ENCODE results near the gene TTC39B. TPM values are rescaled to one million over a fixed set of nuclear protein-coding genes. Genes with fewer than 3 reads are reported as not detected.
A peak's percentile ranks its signal among the peaks of the same experiment; 100 is the strongest.
"Not testable (repeated sequence)": the region's sequence is repeated elsewhere in the genome, so short reads cannot be mapped to it uniquely, and the experiment has no call there.

The TTC39B gene
- total and polyA plus RNA-seq, 4 experiments from 2014 or later: 10.5 to 30.2 (median 19.9) TPM

DNA sequence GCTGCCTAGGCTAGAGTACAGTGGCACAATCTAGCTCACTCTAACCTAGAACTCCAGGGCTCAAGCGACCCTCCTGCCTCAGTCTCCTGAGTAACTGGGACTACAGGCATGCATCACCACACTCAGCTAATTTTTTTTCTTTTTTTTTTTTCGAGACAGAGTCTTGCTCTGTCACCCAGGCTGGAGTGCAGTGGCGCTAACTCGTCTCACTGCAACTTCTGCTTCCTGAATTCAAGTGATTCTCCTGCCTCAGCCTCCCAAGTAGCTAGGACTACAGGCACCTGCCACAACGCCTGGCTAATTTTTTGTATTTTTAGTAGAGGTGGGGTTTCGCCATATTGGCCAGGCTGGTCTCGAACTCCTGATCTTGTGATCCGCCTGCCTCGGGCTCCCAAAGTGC is 12.6 kb upstream of the TTC39B start:
- H3K4me3 ChIP-seq (ENCODE audit: low read length in 2 of 2); H3K36me3 ChIP-seq (ENCODE audit: insufficient read depth, low read length); H3K4me3 Mint-ChIP-seq; H3K9me3 ChIP-seq (ENCODE audit: control insufficient read depth in 1 of 2, low read length in 2 of 2); H3K36me3 Mint-ChIP-seq; H3K4me1 ChIP-seq (ENCODE audit: insufficient read depth, low read length); DNase-seq; POLR2A ChIA-PET (ENCODE audit: partially characterized antibody); H3K27me3 Mint-ChIP-seq; H3K27ac Mint-ChIP-seq; H3K27me3 ChIP-seq (ENCODE audit: insufficient read depth, low read length); H3K4me1 Mint-ChIP-seq; H3K27ac ChIP-seq (ENCODE audit: low read depth, low read length); intact Hi-C loops (cut with micrococcal nuclease): not testable (repeated sequence)
- peaks cover 4 to 16% (median 7%) of the 10 kb centered on the region in 8 donors for H3K9me3 Mint-ChIP-seq
- CTCF ChIA-PET (ENCODE audit: partially characterized antibody): interaction anchor here (0.7 to 1.0 kb wide), 2 partner anchors 17 to 124 kb away, joined by 3 read pairs; no protein-coding TSS in a partner anchor

DNA sequence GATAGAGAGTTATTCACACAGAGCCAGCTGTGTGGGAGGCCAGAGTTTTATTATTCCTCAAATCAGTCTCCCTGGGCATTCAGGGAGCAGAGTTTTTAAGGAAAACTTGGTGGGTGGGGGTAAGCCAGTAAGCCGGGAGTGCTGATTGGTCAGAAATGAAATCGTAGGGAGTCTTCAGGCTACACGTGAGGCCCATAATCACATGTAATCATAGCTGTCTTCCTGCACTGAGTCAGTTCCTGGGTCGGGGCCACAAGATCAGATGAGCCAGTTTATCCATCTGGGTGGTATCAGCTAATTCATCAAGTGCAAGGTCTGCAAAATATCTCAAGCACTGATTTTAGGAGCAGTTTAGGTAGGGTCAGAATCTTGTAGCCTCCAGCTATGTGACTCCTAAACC is 10.8 kb upstream of the TTC39B start:
- no peaks in the 10 kb centered on the region for H3K9me3 ChIP-seq (ENCODE audit: control insufficient read depth in 1 of 2, low read length in 2 of 2)
- Mint-ChIP-seq H3K4me1 (peaks cover 0 to 1% (median 0%) of the 10 kb centered on the region in 4 donors), H3K27me3 (peaks cover 2 to 3% of the 10 kb centered on the region in 2 donors), H3K36me3 (peaks cover 0 to 5% of the 10 kb centered on the region in 2 donors), H3K4me3 (no peak overlapping the region), H3K9me3 (peaks cover 0 to 6% (median 5%) of the 10 kb centered on the region in 8 donors), H3K27ac (peak overlapping the region in 1 of 7 donors; percentile 31)
- no peaks in the 10 kb centered on the region for H3K27me3 ChIP-seq (ENCODE audit: insufficient read depth, low read length)
- DNase-seq: no peak
- intact Hi-C loops (cut with micrococcal nuclease): no loop called here
- no peak overlapping the region for H3K27ac ChIP-seq (ENCODE audit: low read depth, low read length)
- H3K4me1 ChIP-seq (ENCODE audit: insufficient read depth, low read length): no peaks in the 10 kb centered on the region
- H3K36me3 ChIP-seq (ENCODE audit: insufficient read depth, low read length): no peaks in the 10 kb centered on the region
- ChIA-PET POLR2A (ENCODE audit: partially characterized antibody) (no interaction called here), CTCF (ENCODE audit: partially characterized antibody) (no interaction called here)
- no peak overlapping the region for H3K4me3 ChIP-seq (ENCODE audit: low read length in 2 of 2)

DNA sequence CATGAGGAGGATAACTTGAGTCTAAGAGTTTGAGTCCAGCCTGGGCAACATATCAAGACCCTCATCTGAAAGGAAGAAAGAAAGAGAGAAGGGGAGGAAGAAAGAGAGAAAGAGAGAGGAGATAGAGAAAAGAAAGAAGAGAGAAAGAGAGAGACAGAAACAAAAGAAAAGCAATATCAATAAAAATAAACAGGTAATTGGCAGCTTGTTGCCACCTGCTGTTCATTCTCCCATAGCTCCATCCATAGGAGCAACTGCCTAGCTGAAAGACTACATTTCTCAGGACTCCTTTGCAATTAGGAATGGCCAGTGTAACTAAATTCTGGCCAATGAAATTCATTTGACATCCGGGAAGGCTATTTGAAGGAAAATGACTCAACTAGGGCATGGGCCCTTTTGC is 4.6 kb upstream of the TTC39B start:
- intact Hi-C loops (cut with micrococcal nuclease): loop anchor here (1.0 kb wide), 2 partner anchors 33 to 100 kb away; no protein-coding TSS in a partner anchor
- Mint-ChIP-seq H3K4me3 (peak overlapping the region in 1 of 8 donors; percentile 35), H3K36me3 (peaks cover 0 to 2% of the 10 kb centered on the region in 2 donors), H3K4me1 (peaks cover 22 to 40% (median 31%) of the 10 kb centered on the region in 4 donors), H3K27ac (peak overlapping the region in 4 of 7 donors; percentile 1 to 62 (median 33)), H3K27me3 (no peaks in the 10 kb centered on the region), H3K9me3 (peaks cover 0 to 2% (median 0%) of the 10 kb centered on the region in 8 donors)
- Histone ChIP-seq H3K4me1 (ENCODE audit: insufficient read depth, low read length) (peaks cover 29% of the 10 kb centered on the region), H3K27ac (ENCODE audit: low read depth, low read length) (no peak overlapping the region), H3K27me3 (ENCODE audit: insufficient read depth, low read length) (no peaks in the 10 kb centered on the region), H3K4me3 (ENCODE audit: low read length in 2 of 2) (no peak overlapping the region), H3K36me3 (ENCODE audit: insufficient read depth, low read length) (no peaks in the 10 kb centered on the region), H3K9me3 (ENCODE audit: control insufficient read depth in 1 of 2, low read length in 2 of 2) (no peaks in the 10 kb centered on the region)
- DNase-seq: no peak
- ChIA-PET POLR2A (ENCODE audit: partially characterized antibody) (interaction anchor here (9.7 kb wide), 1 partner anchor 16 kb away, joined by 197 read pairs; no protein-coding TSS in a partner anchor), CTCF (ENCODE audit: partially characterized antibody) (interaction anchor here (0.7 to 10.9 kb wide), 21 partner anchors 9 to 295 kb away, joined by 3 to 120 read pairs (median 5); no protein-coding TSS in a partner anchor)

DNA sequence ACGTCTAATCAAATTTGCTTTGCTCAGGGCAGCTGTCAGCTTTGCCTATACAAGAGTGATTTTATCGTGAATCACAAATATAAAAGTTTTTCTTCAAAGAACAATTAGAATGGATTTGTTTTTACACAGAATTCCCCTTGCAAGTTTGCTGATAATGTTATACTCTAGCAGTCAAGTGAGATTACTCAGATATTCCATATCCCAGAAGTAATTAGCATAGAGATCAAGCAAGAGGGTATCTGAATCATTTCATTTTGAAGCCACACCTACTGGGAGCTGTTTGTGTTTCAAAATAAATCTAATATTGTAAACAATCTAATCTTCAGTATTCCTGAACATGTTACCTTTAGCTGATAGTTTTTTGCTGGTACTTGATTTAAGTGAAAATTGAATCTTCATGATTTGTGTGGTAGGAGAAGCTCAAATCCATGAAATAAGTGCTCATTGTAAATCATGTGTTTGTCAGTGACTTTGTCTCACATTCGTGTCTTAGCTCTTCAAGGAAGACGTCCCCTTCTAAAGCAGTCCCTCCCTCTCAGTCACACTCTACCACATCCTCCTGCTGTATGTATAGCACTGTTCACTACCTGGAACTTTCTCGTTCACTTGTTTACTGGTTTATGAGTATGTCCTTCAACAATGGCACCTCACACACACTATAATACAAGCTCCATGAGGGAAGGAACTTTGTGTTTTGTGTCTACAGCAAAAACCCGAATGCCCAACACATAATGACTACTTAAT is 3.3 kb upstream of the TTC39B start:
- Histone ChIP-seq H3K27me3 (ENCODE audit: insufficient read depth, low read length) (no peaks in the 10 kb centered on the region), H3K9me3 (ENCODE audit: control insufficient read depth in 1 of 2, low read length in 2 of 2) (no peaks in the 10 kb centered on the region), H3K27ac (ENCODE audit: low read depth, low read length) (peak overlapping the region; percentile 22), H3K4me1 (ENCODE audit: insufficient read depth, low read length) (peaks cover 37% of the 10 kb centered on the region), H3K4me3 (ENCODE audit: low read length in 2 of 2) (no peak overlapping the region), H3K36me3 (ENCODE audit: insufficient read depth, low read length) (no peaks in the 10 kb centered on the region)
- no peaks in the 10 kb centered on the region for H3K27me3 Mint-ChIP-seq
- peaks cover 0 to 3% (median 0%) of the 10 kb centered on the region in 8 donors for H3K9me3 Mint-ChIP-seq
- H3K4me3 Mint-ChIP-seq: peak overlapping the region; percentile 0 to 71 (median 58)
- peaks cover 0 to 4% of the 10 kb centered on the region in 2 donors for H3K36me3 Mint-ChIP-seq
- DNase-seq: peak; percentile 44 to 57 (median 51)
- H3K4me1 Mint-ChIP-seq: peaks cover 29 to 49% (median 39%) of the 10 kb centered on the region in 4 donors
- POLR2A ChIA-PET (ENCODE audit: partially characterized antibody): interaction anchor here (0.6 to 9.7 kb wide), 8 partner anchors 9 to 200 kb away, joined by 3 to 197 read pairs (median 5); partner anchors contain the start of genes PSIP1 and SNAPC3
- H3K27ac Mint-ChIP-seq: peak overlapping the region; percentile 69 to 94 (median 87)
- intact Hi-C loops (cut with micrococcal nuclease): no loop called here
- CTCF ChIA-PET (ENCODE audit: partially characterized antibody): interaction anchor here (0.8 to 10.9 kb wide), 19 partner anchors 8 to 296 kb away, joined by 3 to 120 read pairs (median 5); partner anchors contain the start of gene SNAPC3

DNA sequence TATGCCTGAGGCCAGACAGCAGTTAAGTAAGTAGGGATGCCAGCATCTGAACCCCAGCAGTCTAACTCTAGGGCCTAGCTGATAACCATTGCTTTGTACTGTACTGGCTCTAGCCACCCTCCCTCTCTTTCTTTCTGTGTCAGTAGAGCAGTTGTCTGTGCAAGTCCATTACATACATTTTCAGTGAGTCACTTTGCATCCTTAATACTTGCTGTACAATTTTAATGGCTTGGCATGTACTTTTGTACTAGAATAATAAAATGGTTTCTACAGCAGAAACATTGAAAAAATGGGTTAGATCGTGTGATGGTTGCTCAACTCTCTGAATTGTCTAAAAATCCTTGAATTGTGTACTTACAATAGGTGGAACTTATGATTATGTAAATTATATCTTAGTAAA is 1.5 kb upstream of the TTC39B start:
- peaks cover 0 to 1% (median 0%) of the 10 kb centered on the region in 8 donors for H3K9me3 Mint-ChIP-seq
- H3K36me3 ChIP-seq (ENCODE audit: insufficient read depth, low read length): no peaks in the 10 kb centered on the region
- no peaks in the 10 kb centered on the region for H3K27me3 Mint-ChIP-seq
- H3K4me1 ChIP-seq (ENCODE audit: insufficient read depth, low read length): peaks cover 48% of the 10 kb centered on the region
- H3K27ac Mint-ChIP-seq: peak overlapping the region; percentile 74 to 97 (median 90)
- H3K27me3 ChIP-seq (ENCODE audit: insufficient read depth, low read length): no peaks in the 10 kb centered on the region
- H3K9me3 ChIP-seq (ENCODE audit: control insufficient read depth in 1 of 2, low read length in 2 of 2): no peaks in the 10 kb centered on the region
- peak overlapping the region in 5 of 8 donors; percentile 40 to 98 (median 98) for H3K4me3 Mint-ChIP-seq
- peaks cover 0 to 4% of the 10 kb centered on the region in 2 donors for H3K36me3 Mint-ChIP-seq
- no peak overlapping the region for H3K4me3 ChIP-seq (ENCODE audit: low read length in 2 of 2)
- no peak overlapping the region for H3K27ac ChIP-seq (ENCODE audit: low read depth, low read length)
- POLR2A ChIA-PET (ENCODE audit: partially characterized antibody): interaction anchor here (0.6 to 9.7 kb wide), 2 partner anchors 13 to 202 kb away, joined by 3 to 197 read pairs; partner anchors contain the start of gene PSIP1
- H3K4me1 Mint-ChIP-seq: peaks cover 38 to 63% (median 51%) of the 10 kb centered on the region in 4 donors
- intact Hi-C loops (cut with micrococcal nuclease): loop anchor here (5.0 kb wide), 1 partner anchor 204 kb away; the partner anchor contains the start of gene PSIP1
- no peak for DNase-seq
- CTCF ChIA-PET (ENCODE audit: partially characterized antibody): interaction anchor here (0.9 to 10.9 kb wide), 6 partner anchors 13 to 96 kb away, joined by 3 to 120 read pairs (median 4); no protein-coding TSS in a partner anchor

DNA sequence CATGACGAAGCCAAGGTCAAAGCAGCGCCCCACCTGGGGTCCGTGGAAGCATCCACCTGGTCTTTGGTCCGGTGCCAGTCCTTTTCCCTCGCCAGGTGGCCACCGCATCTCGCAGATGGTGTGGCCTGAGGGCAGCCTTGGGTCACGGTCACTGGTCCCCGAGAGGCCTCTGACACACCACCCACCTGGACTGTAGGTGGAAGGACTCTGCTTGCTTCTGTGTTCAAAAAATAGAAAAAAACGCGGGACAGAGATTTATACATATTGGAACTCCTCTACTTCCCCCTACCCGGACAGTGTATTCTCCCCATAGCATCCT is 466 bp upstream of the TTC39B start:
- Histone ChIP-seq H3K36me3 (ENCODE audit: insufficient read depth, low read length) (no peaks in the 10 kb centered on the region), H3K4me1 (ENCODE audit: insufficient read depth, low read length) (peaks cover 48% of the 10 kb centered on the region), H3K4me3 (ENCODE audit: low read length in 2 of 2) (peak overlapping the region; percentile 72), H3K9me3 (ENCODE audit: control insufficient read depth in 1 of 2, low read length in 2 of 2) (no peaks in the 10 kb centered on the region), H3K27ac (ENCODE audit: low read depth, low read length) (peak overlapping the region; percentile 74), H3K27me3 (ENCODE audit: insufficient read depth, low read length) (no peaks in the 10 kb centered on the region)
- peaks cover 0 to 1% (median 0%) of the 10 kb centered on the region in 8 donors for H3K9me3 Mint-ChIP-seq
- no peaks in the 10 kb centered on the region for H3K27me3 Mint-ChIP-seq
- H3K4me3 Mint-ChIP-seq: peak overlapping the region; percentile 94 to 99 (median 98)
- H3K27ac Mint-ChIP-seq: peak overlapping the region; percentile 74 to 97 (median 90)
- DNase-seq: no peak
- intact Hi-C loops (cut with micrococcal nuclease): loop anchor here (1.0 to 5.0 kb wide), 3 partner anchors 8 to 205 kb away; partner anchors contain the start of genes PSIP1 and SNAPC3
- H3K36me3 Mint-ChIP-seq: peaks cover 0 to 4% of the 10 kb centered on the region in 2 donors
- POLR2A ChIA-PET (ENCODE audit: partially characterized antibody): interaction anchor here (0.6 to 9.7 kb wide), 8 partner anchors 12 to 246 kb away, joined by 3 to 197 read pairs (median 4); partner anchors contain the start of genes CCDC171, PSIP1 and SNAPC3
- H3K4me1 Mint-ChIP-seq: peaks cover 38 to 63% (median 51%) of the 10 kb centered on the region in 4 donors
- CTCF ChIA-PET (ENCODE audit: partially characterized antibody): interaction anchor here (0.6 to 10.9 kb wide), 8 partner anchors 12 to 203 kb away, joined by 3 to 120 read pairs (median 4); partner anchors contain the start of gene PSIP1

Data from CD4-positive, alpha-beta memory T cell (primary cell).